Vagina (tissue), 2 donors: Measurements from ENCODE around the gene SLC35B4.

ENCODE experiments used
- POLR2A ChIP-seq, 2 donors: fragments of 450-650 bp; IDR thresholded peaks; one replicate each; pipeline ENCODE4 v1.6.1; 2017; ENCODE audit warnings: antibody characterized with exemption in 2 of 2, mild to moderate bottlenecking in 2 of 2, moderate library complexity in 2 of 2
- TF ChIP-seq, protein P1 (sequence below), 3 experiments: fragments of 450-650 bp in 2 of 3; fragments of 200-600 bp in 1 of 3; sonication (generic) in 1 of 3; IDR thresholded peaks; one replicate each; pipeline ENCODE4 v1.5.1; 2017 to 2019; ENCODE audit warnings: antibody characterized with exemption in 3 of 3, mild to moderate bottlenecking in 2 of 3, moderate library complexity in 2 of 3

DNA sequence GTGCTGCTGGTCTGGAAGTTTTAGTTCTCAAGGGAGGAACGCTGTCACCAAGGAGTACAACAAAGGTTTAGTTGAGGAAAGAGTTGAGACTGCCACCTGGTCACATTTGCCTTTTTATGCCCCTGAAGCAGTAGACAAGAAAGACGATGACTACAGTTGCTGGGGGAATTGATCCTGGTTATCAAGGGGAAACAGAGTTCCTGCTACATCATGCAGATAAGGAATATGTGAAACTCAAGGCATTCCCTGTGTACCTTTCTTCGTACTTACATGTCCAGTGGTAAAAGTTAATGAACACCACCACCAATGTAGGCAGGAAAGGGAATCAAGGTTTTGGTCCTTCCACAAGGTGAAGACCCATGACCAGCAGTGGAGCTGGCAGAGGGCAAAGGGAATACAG is 31.8 kb downstream of the SLC35B4 start:
- TF ChIP-seq, protein P1, sequence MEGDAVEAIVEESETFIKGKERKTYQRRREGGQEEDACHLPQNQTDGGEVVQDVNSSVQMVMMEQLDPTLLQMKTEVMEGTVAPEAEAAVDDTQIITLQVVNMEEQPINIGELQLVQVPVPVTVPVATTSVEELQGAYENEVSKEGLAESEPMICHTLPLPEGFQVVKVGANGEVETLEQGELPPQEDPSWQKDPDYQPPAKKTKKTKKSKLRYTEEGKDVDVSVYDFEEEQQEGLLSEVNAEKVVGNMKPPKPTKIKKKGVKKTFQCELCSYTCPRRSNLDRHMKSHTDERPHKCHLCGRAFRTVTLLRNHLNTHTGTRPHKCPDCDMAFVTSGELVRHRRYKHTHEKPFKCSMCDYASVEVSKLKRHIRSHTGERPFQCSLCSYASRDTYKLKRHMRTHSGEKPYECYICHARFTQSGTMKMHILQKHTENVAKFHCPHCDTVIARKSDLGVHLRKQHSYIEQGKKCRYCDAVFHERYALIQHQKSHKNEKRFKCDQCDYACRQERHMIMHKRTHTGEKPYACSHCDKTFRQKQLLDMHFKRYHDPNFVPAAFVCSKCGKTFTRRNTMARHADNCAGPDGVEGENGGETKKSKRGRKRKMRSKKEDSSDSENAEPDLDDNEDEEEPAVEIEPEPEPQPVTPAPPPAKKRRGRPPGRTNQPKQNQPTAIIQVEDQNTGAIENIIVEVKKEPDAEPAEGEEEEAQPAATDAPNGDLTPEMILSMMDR (IDR thresholded peaks at IDR 0.05), result no peak
- no peak for TF ChIP-seq POLR2A (IDR thresholded peaks at IDR 0.05)
